ENCODE data around the gene HSD17B2. TPM values are rescaled to one million over a fixed set of nuclear protein-coding genes. Genes with fewer than 3 reads are reported as not detected.
A peak's percentile ranks its signal among the peaks of the same experiment; 100 is the strongest.

HSD17B2 gene
- total RNA-seq, 4 donors from 2014 or later: not detected

GRCh38 chr16:82046541-82046940 lies 11.5 kb downstream of the HSD17B2 start:
- no peak for DNase-seq
- no peak overlapping the region for H3K4me3 ChIP-seq (replicated peaks in 1 of 3)
- no peaks in the 10 kb centered on the region for H3K9me3 ChIP-seq
- no peaks in the 10 kb centered on the region for H3K27me3 ChIP-seq
- H3K27ac ChIP-seq: no peak overlapping the region
- H3K36me3 ChIP-seq: no peaks in the 10 kb centered on the region
- no peak for TF ChIP-seq CTCF (IDR thresholded peaks at IDR 0.05)
- no peak for TF ChIP-seq POLR2A (IDR thresholded peaks at IDR 0.05)
- intact Hi-C loops (cut with DNase I): no loop called here
- 81 to 84% methylated on average over 4 of the region's 4 CpGs for WGBS, 2 donors
- peaks cover 0 to 5% of the 10 kb centered on the region in 2 donors for H3K4me1 ChIP-seq

GRCh38 chr16:82046941-82047340 lies 11.9 kb downstream of the HSD17B2 start:
- no peak overlapping the region for H3K27ac ChIP-seq
- H3K4me1 ChIP-seq: peaks cover 0 to 5% of the 10 kb centered on the region in 2 donors
- TF ChIP-seq CTCF (IDR thresholded peaks at IDR 0.05) (no peak), POLR2A (IDR thresholded peaks at IDR 0.05) (no peak)
- intact Hi-C loops (cut with DNase I): no loop called here
- H3K9me3 ChIP-seq: no peaks in the 10 kb centered on the region
- H3K4me3 ChIP-seq (replicated peaks in 1 of 3): no peak overlapping the region
- WGBS, 2 donors: 57 to 59% methylated on average over 2 of the region's 2 CpGs
- DNase-seq: peak; percentile 4 to 14
- no peaks in the 10 kb centered on the region for H3K27me3 ChIP-seq
- no peaks in the 10 kb centered on the region for H3K36me3 ChIP-seq

- Histone ChIP-seq H3K27ac (no peak overlapping the region), H3K4me1 (peaks cover 0 to 5% of the 10 kb centered on the region in 2 donors), H3K36me3 (no peaks in the 10 kb centered on the region), H3K9me3 (no peaks in the 10 kb centered on the region), H3K27me3 (no peaks in the 10 kb centered on the region), H3K4me3 (replicated peaks in 1 of 3) (no peak overlapping the region)
- TF ChIP-seq POLR2A (IDR thresholded peaks at IDR 0.05): no peak
- TF ChIP-seq CTCF (IDR thresholded peaks at IDR 0.05): no peak
- intact Hi-C loops (cut with DNase I): no loop called here
- no peak for DNase-seq
- 77 to 80% methylated on average over 2 of the region's 2 CpGs for WGBS, 2 donors
Measured at GRCh38 chr16:82047374-82047773, 12.3 kb downstream of the HSD17B2 start.

- intact Hi-C loops (cut with DNase I): no loop called here
- no peaks in the 10 kb centered on the region for H3K27me3 ChIP-seq
- no peak overlapping the region for H3K4me3 ChIP-seq (replicated peaks in 1 of 3)
- H3K4me1 ChIP-seq: peaks cover 0 to 5% of the 10 kb centered on the region in 2 donors
- no peak for DNase-seq
- H3K9me3 ChIP-seq: no peaks in the 10 kb centered on the region
- H3K36me3 ChIP-seq: no peaks in the 10 kb centered on the region
- WGBS, 2 donors: 94 to 95% methylated on average over 2 of the region's 2 CpGs
- TF ChIP-seq CTCF (IDR thresholded peaks at IDR 0.05) (no peak), POLR2A (IDR thresholded peaks at IDR 0.05) (no peak)
- no peak overlapping the region for H3K27ac ChIP-seq
Measured at GRCh38 chr16:82047787-82048186, 12.7 kb downstream of the HSD17B2 start.

- H3K4me1 ChIP-seq: peaks cover 0 to 5% of the 10 kb centered on the region in 2 donors
- H3K36me3 ChIP-seq: no peaks in the 10 kb centered on the region
- H3K4me3 ChIP-seq (replicated peaks in 1 of 3): no peak overlapping the region
- no peaks in the 10 kb centered on the region for H3K27me3 ChIP-seq
- no peak overlapping the region for H3K27ac ChIP-seq
- DNase-seq: no peak
- no peak for TF ChIP-seq POLR2A (IDR thresholded peaks at IDR 0.05)
- TF ChIP-seq CTCF (IDR thresholded peaks at IDR 0.05): no peak
- H3K9me3 ChIP-seq: no peaks in the 10 kb centered on the region
- WGBS, 2 donors: 75 to 77% methylated on average over 1 of the region's 1 CpG
- intact Hi-C loops (cut with DNase I): no loop called here
Measured at GRCh38 chr16:82049484-82049883, 14.4 kb downstream of the HSD17B2 start.
